ENCODE results near the gene FHIT.

GRCh38 chr3:60395173-60395762 lies 856.0 kb downstream of the FHIT start:
- TF ChIP-seq EZH2phosphoT487 (IDR thresholded peaks at IDR 0.05; ENCODE audit: insufficient read depth, low read depth) (no peak), EZH2 (IDR thresholded peaks at IDR 0.05; ENCODE audit: insufficient read depth, poor library complexity, severe bottlenecking) (no peak)

Data from GM23248 (cell line).